Astrocyte of the cerebellum (primary cell): ENCODE measurements around the gene HLA-A.

Experiments
- DNase-seq: peaks from one replicate; pipeline ENCODE4 v3.0.0-alpha.2; 2011; ENCODE audit warnings: low read depth
- H3K4me3 ChIP-seq: 2 replicates; pipeline ENCODE4 v1.5.1; 2011; ENCODE audit warnings: mild to moderate bottlenecking, low read depth, low read length, moderate library complexity
- in situ Hi-C: cut with HindIII; loops from 2 replicates; pipeline ENCODE4 v1.10.0; 2017; ENCODE audit warnings: low sequenced_read_pairs
- TF ChIP-seq, protein P1 (sequence below): IDR thresholded peaks from 2 replicates; pipeline ENCODE4 v1.5.1; 2012; ENCODE audit warnings: low read length, low read depth, moderate library complexity, mild to moderate bottlenecking; ENCODE audit errors: missing control alignments

HLA-A gene

DNA sequence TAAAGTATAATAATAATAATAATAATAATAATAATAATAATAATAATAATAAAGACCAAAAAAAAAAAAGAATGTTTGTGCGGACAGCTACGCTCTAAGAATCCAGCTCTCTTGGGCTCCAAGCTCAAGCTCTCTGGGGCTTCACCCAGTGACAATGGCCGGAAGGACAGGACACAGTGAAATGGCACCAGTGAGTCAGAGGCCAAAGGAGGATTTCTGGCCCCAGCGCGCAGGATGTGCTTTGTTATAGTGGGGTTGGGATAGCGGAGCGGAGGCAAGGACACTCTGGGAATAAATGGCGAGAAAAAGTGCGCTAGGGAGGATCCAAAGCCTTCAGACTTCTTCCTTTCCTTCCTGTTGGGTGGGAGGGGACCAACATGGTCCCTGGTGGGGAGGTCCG is 38.2 kb downstream of the HLA-A start:
- DNase-seq = no peak
- TF ChIP-seq, protein P1, sequence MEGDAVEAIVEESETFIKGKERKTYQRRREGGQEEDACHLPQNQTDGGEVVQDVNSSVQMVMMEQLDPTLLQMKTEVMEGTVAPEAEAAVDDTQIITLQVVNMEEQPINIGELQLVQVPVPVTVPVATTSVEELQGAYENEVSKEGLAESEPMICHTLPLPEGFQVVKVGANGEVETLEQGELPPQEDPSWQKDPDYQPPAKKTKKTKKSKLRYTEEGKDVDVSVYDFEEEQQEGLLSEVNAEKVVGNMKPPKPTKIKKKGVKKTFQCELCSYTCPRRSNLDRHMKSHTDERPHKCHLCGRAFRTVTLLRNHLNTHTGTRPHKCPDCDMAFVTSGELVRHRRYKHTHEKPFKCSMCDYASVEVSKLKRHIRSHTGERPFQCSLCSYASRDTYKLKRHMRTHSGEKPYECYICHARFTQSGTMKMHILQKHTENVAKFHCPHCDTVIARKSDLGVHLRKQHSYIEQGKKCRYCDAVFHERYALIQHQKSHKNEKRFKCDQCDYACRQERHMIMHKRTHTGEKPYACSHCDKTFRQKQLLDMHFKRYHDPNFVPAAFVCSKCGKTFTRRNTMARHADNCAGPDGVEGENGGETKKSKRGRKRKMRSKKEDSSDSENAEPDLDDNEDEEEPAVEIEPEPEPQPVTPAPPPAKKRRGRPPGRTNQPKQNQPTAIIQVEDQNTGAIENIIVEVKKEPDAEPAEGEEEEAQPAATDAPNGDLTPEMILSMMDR = no peak
- in situ Hi-C loops = no loop called here
- H3K4me3 ChIP-seq = no peak overlapping the region

DNA sequence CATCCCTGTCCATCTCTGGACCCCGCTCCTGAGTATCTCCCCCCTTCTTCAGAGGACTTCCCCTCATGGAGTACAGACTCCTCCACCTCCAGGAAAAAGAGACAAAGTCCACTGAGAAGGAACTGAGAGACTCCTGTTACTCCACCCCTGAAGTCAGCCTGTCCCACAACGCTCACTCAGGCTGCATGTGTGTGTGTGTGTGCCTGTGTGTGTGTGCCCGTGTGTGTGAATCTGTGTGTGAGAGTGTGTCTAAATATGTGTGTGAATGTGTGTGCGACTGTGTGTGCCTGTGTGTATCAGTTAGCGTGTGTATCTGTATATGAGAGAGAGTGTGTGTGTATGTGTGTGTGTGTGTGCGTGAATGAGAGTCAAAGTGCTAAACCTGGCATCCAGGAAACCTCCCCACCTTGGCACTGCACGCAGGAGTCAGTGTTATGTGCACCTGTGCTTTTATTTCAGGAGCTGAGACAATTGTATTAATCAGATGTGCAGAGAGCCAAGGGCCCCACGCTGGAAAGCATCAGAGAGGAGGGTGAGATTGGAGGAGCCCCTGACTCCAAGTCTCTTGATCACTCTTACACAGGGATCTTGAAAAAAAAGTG is 39.0 kb downstream of the HLA-A start:
- DNase-seq = no peak
- TF ChIP-seq, protein P1 = no peak
- in situ Hi-C loops = no loop called here
- no peak overlapping the region for H3K4me3 ChIP-seq

- in situ Hi-C loops = no loop called here
These were observed 39.8 kb downstream of the HLA-A start for GRCh38 chr6:29982097-29982496.

DNA sequence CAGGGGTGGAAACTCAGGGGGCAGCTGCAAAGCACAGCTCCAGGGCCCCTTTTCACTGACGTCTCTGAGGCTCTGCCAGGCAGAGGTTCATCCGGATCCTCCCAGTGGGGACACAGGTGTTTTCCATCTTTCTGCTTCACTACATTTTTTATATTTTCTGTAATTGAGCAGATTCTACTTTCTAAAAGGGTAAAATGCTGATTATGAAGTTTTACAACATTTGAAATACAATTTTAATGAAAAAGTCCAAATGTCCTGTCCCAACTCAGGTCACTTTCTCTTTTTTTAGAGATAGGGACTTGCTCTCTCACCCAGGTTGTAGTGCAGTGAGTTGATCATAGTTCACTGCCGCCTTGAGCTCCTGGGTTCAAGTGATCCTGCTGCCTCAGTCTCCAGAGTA is 41.9 kb downstream of the HLA-A start:
- no peak overlapping the region for H3K4me3 ChIP-seq
- no peak for DNase-seq
- TF ChIP-seq, protein P1 = no peak
- in situ Hi-C loops = no loop called here

More at GRCh38 chr6:29982097-29982496, 39.8 kb downstream of the HLA-A start:
- H3K4me3 ChIP-seq = no peak overlapping the region
- DNase-seq = no peak
- TF ChIP-seq, protein P1 = no peak

GRCh38 chr6:29984992-29985391 is 42.7 kb downstream of the HLA-A start:
- TF ChIP-seq, protein P1 = no peak
- in situ Hi-C loops = no loop called here
- no peak for DNase-seq
- no peak overlapping the region for H3K4me3 ChIP-seq

GRCh38 chr6:29986179-29986781 is 43.9 kb downstream of the HLA-A start:
- H3K4me3 ChIP-seq = no peak overlapping the region
- in situ Hi-C loops = no loop called here
- TF ChIP-seq, protein P1 = no peak
- no peak for DNase-seq
